HG02852 (cell line): Measurements from ENCODE around the gene GALNT10.

Source experiments
- ATAC-seq: cut with Tn5 transposase; IDR thresholded peaks from one replicate; pipeline ENCODE4 v1.9.1; 2021; ENCODE audit warnings: mild to moderate bottlenecking, moderate library complexity; ENCODE audit not compliant: unreplicated experiment

The GALNT10 gene

GRCh38 chr5:154176181-154176580, 14.4 kb upstream of the GALNT10 start:
- ATAC-seq: no peak

DNA sequence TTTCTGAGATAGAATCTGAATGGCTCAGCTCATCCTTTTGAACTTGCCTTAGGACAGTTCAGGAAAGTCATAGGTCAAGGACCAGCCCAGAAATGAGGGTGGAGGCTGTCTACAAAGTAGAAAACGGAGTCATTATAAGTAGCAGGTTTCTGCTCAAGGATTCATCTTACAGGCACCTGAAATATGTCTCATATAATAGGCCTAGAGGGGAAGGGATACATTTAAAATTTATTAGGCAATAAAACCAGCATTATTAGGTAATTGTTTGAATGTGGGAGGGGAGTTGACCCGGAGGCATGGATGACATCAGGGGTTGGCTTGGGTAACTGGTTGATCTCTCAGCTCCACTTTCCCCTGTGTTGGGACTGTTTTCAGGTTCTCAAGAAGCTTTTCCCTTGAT, 11.9 kb upstream of the GALNT10 start:
- ATAC-seq: no peak

DNA sequence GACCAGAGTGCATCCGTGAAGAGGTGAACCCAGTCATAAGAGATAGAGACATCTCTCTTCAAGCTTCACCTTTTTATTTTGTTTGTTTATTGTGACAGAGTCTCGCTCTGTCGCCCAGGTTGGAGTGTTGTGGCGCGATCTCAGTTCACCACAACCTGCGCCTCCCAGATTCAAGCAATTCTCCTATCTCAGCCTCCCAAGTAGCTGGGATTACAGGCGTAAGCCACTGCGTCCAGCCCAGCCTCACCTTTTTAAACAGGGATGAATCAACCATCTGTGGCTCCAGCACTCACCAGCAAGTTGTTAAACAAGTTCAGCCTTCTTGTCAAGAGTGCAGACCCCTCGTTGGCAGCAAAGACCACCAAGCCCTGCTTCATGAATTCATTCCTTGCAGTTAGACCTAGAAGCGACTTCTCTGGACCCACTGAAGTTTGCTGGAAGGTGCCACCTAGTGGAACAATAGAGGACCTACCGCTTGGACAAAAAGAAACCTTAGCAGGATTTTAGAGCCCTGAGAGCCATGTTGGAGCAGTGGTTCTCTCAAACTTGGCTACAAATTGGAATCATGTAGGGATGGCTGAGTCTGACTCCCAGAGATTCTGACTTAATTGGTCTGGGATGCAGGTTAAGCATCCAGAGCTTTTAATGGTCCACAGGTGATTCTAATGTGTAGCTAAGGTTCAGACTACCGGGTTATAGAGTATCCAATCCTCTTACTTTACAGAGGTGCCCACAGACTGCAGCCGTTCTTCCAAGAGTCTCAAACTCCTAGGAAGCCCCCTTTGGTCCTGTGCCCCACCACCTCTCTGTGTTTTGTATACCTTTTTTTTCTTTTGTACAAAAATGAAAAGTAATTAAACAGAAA, 10.5 kb upstream of the GALNT10 start:
- ATAC-seq: peak; percentile 93

- no peak for ATAC-seq
These were observed 9.4 kb upstream of the GALNT10 start for GRCh38 chr5:154181161-154181560.

DNA sequence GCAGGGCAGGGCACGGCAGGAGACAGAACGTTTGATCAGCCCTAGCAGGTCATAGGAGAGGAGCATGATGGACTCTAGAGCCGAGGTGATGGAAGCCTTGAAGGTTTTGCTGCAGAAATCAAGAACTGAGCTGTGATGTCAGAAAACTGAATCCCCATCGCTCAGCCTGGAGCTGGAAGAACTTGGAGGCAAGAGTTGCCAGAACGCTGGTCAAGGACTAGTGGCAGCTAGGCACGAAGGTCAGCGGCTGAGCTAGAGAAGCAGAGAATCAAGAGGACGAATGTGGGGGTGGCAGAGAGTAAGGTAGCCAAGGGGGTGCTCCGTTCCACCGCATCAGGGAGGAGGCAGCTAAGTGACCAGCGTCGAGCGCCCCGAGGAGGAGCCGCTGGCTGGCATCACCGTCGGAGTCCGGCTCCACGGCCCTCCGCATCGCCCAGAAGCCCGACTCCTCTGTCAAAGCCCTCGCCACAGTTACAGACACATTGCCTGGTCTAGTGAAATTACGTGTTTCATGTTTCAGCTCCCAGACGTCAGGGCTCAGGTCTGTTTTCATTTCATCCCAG, 1.2 kb upstream of the GALNT10 start:
- no peak for ATAC-seq

DNA sequence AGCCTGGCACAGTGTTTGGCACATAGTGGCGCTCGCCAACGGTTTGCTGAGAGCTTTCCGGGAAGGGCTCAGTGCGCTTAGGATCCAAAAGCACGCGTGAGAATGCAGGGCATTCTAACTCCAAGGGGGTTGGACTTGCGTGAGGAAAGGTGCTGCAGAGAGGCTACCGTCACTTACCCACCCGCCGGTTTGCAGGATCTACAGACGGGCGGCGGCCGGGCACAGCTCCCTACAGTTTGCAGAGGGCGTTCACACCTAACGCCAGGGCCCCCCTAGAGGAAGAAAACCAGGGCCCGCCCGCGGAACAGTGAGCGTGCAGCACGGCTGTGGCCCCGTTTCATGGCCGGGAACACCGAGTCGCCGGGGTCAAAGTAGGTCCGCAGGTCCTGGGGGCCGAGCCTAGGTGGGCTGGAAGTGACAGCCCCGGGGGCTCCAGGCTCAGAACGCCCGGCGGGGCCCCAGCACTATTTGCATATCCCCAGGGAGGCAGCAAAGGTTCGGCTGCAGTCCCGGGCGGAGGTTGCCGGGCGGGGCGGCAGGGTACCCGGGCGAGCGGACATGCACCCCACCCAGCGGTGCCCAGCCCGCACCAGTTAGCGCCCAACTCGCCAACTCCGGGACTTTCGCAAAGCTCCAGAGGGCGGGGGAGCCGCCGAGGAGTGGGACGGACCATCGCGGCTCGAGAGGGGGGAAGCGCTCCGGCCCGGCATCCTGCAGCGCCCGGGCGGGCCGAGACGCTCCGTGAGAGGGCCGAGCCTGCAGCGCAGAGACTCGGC, 526 bp upstream of the GALNT10 start:
- peak; percentile 75 for ATAC-seq

GRCh38 chr5:154191467-154192261, 1.1 kb downstream of the GALNT10 start:
- no peak for ATAC-seq

- no peak for ATAC-seq
These were observed 2.8 kb downstream of the GALNT10 start for GRCh38 chr5:154193283-154193682.

GRCh38 chr5:154193701-154194121, 3.2 kb downstream of the GALNT10 start:
- no peak for ATAC-seq

GRCh38 chr5:154194345-154195329, 4.1 kb downstream of the GALNT10 start:
- ATAC-seq: no peak

- no peak for ATAC-seq
These were observed 5.7 kb downstream of the GALNT10 start for GRCh38 chr5:154196281-154196680.

DNA sequence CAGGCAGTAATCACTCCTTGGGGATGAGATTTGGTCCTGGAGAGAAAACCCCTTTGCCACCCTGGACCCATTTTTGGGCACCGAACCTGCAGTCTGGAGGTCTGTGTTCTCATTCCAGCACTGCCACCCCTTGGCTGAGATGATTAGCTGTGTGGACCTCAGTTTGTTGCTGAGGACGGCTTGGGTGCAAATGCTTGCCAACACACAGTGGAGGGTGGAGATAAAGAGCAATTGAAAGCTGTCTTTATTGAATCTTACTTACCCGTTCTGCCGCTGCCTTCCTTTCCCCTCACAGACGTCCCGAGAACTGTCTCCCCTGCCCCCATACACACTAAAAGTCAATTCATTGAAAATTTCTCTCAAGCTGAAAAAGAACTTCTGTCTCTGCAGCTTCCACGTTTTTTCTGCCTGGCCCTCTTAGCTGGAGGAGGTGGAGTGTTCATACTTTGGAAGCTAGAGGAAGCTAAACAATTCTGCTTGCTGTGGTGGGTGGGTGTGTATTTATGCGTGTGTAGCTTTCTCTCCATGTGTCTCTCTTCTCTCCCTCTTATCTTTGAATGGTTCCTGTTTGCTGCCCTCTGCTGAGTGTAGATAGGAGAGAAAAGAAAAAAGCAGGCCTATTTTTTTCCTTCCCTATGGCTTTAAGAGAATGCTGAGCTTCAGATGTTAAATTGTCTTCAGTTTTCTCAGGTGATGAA, 6.6 kb downstream of the GALNT10 start:
- peak; percentile 49 for ATAC-seq

GRCh38 chr5:154197801-154198491, 7.4 kb downstream of the GALNT10 start:
- no peak for ATAC-seq

DNA sequence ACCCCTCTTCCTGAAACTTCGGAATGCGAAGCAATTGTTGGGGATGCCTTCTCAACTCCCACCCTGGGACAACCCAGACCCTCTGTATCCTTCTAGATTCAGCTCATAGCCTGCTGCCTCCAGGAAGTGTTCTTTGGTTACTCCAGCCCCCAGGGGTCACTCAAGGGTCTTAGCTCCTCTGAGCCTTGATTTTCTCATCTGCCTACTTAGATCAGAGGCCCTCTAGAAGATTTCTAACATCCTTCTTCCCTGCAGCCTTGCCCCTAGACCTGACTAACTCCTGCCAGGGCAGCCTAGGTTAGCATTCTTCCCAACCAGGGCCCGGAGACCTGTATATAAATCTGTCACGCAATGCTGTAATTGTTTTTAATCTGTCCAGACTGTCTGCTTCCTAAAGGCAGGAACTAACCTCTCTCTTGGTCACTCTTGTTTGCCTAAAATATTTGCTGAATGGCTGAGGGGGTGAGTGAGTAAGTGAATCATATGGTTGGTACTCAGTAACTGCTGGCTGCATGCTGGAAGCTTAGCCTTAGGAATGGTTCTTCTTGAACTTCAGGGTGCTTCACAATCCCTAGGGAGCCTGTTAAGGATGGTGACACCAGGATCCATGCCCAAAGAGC, 8.2 kb downstream of the GALNT10 start:
- ATAC-seq: no peak

GRCh38 chr5:154199263-154199662, 8.7 kb downstream of the GALNT10 start:
- ATAC-seq: no peak

- ATAC-seq: no peak
These were observed 9.2 kb downstream of the GALNT10 start for GRCh38 chr5:154199671-154200220.

DNA sequence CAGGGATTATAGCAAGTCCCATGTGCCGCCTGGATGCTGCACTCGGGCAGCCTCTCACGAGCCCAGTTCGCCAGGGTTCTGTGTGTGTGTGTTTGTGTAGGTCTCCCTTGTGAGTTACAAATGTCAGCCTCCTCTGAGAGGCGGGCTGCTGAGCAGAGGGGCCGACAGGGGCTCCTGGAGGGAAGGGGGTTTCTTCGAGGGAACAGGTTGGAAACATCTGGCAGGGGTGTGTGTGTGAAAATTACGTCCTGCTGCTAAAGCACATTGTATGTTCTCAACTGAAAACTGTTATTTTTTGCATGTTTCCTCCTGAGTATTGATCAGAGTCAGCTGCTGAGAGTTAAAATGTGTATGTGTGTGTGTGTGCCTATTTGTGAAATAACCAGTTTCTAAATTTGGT, 9.7 kb downstream of the GALNT10 start:
- ATAC-seq: no peak
